ENCODE results near the gene CWC27.
A peak's percentile ranks its signal among the peaks of the same experiment; 100 is the strongest.

Gene CWC27, protein sequence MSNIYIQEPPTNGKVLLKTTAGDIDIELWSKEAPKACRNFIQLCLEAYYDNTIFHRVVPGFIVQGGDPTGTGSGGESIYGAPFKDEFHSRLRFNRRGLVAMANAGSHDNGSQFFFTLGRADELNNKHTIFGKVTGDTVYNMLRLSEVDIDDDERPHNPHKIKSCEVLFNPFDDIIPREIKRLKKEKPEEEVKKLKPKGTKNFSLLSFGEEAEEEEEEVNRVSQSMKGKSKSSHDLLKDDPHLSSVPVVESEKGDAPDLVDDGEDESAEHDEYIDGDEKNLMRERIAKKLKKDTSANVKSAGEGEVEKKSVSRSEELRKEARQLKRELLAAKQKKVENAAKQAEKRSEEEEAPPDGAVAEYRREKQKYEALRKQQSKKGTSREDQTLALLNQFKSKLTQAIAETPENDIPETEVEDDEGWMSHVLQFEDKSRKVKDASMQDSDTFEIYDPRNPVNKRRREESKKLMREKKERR

DNA sequence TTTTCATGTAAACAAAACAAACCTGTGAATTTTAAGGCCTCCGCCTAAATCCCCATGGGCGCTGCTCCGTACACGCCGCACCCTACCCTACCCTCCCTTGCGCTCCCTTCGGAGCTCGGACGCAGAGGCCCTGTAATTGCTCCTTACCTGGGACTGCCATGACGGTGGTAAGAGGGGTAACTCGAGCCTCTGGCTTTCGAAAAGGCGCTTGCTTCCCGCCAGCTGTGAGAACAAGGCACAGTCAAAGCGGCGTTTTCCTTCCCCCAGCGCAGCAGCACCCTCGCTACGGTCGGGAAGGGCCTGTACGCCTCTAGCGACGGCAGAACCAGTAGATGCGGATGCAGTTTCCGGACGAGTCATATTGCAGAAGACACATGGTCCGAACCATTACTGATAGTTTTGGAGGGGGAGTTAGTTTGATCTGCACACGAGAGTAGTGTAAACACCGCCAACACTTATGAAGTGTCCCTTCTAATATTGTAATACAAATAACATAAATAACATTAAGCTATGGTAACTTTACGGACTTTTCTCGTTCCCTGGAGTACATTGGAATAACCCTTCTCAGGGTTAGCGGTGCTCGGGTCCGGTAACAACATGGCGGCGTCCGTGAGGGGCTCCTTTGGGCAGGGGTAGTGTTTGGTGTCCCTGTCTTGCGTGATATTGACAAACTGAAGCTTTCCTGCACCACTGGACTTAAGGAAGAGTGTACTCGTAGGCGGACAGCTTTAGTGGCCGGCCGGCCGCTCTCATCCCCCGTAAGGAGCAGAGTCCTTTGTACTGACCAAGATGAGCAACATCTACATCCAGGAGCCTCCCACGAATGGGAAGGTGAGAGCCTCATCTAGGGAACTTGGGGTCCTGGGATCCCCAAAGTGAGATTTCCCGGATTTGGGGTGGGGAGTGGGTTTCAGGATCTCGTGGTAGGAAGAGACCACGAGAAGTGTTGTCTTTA, at the start of gene CWC27, which contains the start of gene SREK1IP1:
TSS of gene CWC27 (plus strand) at position 573 of the 955 bp plus-strand sequence. CDS start at position 790, 217 bp downstream.
TSS of gene SREK1IP1 (minus strand) at position 334 of the 955 bp plus-strand sequence. CDS start at position 160, 174 bp downstream.
- peak; percentile 69 for DNase-seq

DNA sequence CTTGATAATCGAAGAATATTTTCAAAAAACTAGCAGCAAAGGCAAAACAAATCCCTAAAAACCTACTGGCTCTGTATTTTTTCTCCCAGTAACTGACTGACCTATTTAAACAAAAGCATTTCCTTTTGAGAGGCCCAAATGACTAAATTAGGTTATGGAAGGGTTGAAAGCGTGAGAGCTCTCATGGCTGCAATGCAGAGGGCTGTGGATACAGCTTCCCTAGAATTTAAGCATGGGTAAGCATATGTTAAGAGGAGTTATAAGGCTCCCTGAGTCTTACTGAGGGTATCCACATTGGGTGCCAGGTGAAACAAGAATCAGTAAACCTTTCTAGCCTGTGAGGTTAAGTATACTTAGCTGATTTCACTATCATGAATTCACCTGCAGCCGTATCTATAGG, 46.1 kb upstream of the CWC27 start:
- DNase-seq = no peak

GRCh38 chr5:64727150-64727549, 41.6 kb upstream of the CWC27 start:
- DNase-seq = no peak

DNA sequence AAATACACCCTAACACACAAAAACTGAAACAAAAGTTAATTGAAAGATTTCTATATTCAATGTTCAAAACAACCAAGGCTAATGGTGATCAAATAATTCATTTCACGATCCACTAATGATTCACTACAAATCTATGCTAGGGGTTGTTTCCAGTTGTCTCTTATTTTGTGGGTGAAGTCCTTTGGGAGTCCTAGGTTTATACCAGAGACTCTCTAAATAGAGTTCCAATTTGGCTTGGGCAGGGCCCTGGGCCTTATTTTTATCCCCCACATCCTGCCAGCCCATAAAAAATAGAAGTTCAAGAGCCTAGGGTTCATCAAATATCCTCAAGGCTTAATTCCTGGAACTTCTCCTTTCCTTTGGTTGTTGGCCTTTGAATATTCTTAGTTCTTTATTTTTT, 26.3 kb upstream of the CWC27 start:
- DNase-seq = no peak

- no peak for DNase-seq
Observed at GRCh38 chr5:64742821-64743220, 25.9 kb upstream of the CWC27 start.

DNA sequence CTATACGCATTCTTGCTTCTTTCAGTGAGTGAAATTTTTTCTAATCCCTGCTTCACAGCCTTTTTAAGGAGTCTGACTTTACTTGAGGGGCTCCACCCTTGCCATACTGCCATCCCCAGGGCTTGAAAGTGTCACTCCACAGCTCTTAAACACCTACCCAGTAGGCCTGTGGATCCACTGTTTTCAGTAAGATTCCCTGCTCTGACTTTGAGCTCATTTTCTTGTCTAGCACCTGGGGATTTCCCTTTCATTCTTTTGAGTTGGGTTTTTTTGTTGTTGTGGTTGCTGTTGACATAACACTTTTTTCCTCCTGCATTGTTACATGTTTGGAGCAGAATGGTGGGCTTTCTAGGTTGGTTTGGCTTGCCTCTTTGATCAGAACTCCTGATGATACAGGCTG, 23.8 kb upstream of the CWC27 start:
- DNase-seq = no peak

DNA sequence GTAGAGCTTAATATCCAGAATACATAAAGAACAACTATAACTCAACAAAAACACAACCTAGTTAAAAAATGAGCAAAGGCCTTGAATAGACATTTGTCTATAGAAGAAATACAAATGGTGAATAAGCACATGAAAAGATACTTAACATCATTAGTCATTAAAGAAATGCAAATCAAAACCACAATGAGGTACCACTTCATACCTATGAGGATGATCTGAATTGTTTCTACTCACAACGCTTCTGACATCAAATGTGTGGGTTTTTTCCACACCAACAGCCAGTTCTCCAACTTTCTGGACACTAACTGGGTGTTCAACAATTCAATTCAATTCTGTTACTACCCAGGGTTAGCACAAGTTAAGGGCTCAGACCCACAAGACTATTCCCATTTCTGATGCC, 22.3 kb upstream of the CWC27 start:
- no peak for DNase-seq

DNA sequence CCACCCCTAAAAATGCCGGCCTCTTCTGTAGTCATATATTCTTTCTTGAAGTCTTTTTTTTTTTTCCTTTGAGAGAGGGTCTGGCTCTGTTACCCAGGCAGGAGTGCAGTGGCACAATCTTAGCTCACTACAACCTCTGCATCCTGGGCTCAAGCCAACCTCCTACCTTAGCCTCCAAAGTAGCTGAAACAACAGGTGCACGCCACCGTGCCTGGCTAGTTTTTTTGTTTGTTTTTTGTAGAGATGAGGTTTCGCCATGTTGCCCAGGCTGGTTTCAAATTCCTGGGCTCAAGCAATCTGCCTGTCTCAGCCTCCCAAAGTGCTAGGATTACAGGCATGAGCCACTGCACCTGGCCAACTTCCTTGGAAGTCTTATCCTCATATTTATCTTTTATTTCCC, 19.3 kb upstream of the CWC27 start:
- DNase-seq = no peak

- DNase-seq = no peak
Observed at GRCh38 chr5:64754066-64754465, 14.7 kb upstream of the CWC27 start.

DNA sequence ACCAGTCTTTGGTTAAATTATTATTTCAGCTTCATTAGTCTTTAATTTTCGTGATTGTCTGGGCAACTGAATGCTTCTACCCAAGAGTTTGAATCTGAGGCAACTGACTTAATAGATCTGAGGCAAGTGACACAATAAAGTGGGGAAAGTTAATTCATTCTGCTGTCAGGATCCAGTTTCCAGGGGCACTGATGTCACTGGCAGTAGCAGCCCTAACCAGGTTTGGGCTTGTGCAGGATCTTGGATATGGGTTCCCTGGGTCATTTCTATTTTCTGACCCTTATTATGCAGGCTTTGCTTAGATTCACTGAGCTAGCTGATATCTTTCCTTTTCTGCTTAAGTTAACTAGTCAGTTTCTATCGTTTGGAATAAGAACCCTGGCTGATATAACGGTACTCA, 9.8 kb upstream of the CWC27 start:
- no peak for DNase-seq

DNA sequence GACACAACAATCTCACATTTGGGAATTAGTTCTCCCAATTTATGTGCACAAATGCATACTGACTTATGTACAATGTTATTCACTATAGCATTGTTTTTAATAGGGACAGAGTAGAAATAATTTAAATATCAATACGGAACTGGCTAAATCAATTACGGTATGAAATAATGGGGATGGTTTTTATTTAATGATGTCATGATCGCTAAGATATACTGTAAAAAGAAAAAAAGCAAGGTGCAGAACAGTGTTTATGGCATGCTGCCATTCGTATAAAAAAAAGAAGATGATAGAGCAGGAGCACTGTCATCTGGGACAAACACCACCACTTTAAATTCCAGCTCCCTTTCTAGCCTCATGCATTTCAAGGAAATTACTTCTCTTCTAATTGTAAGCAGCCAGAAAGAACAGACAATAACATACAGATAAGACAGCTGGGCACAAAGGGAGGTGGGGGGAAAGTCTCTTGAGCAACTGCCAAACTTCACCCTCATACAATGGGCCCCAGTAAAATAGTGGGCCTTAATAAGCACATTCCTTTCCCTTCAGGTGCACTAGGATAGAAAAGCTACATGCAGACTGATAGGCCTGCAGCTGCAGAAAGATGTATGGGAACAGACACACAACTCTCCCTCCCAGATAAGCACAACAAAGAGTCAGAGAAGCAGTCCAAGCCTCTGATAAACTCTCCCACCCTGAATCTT, 8.6 kb upstream of the CWC27 start:
- DNase-seq = no peak

- no peak for DNase-seq
Observed at GRCh38 chr5:64763948-64764503, 4.7 kb upstream of the CWC27 start.

DNA sequence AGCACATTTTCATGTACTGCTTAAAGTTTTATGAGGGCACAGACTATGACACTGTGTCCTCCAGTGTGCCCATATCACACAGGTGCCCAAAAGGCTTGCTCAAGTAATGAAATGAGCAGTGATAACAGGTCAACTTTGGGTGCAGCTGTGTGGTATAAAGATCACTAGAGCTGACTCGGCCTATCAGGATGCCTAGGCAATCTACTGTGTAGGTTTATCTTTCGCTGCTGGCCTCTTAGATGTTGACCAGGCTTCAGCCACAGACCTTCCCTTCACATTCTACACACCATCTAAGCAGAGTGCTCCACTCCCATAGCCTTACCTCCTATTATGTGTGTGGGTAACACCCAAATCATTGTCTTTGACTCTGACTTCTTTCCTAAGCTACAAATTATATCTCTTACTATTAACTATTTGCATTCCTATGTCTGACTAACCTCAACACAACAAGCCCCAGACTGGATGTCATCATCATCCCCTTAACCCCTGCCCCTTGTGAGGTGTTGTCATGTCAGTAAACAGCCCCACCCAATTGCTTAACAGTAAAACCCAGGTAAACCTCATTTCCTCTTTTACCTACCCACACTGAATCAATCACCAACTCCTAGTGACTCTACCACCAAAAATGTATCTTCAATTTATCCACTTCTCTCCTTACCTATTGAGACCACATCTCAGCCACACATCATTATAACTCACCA, 2.8 kb upstream of the CWC27 start:
- no peak for DNase-seq

GRCh38 chr5:64766941-64767340, 1.8 kb upstream of the CWC27 start:
- DNase-seq = no peak

- no peak for DNase-seq
Observed at GRCh38 chr5:64767959-64768357, 772 bp upstream of the CWC27 start.

DNA sequence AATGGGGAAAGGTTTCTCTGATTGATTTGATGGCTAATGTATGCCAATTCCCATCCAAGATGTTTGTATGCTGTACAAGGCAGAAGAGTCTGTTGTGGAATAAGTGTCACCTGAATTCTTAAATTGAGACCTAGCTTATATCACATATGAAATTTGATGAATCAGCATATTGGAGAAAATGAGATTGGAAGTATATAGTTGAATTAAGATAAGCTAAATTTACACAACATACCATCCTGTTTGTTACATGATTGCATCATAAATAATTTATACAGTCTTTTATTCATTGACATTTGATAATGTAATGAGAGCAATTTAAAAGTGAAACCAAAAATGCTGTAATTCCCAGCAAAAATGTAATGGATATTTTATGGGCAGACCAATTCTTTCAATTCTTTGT, 1.1 kb downstream of the CWC27 start:
- DNase-seq = no peak

- DNase-seq = no peak
Observed at GRCh38 chr5:64771736-64772135, 3.0 kb downstream of the CWC27 start.

GRCh38 chr5:64773533-64773932, 4.8 kb downstream of the CWC27 start:
- DNase-seq = no peak

- no peak for DNase-seq
Observed at GRCh38 chr5:64775291-64775690, 6.6 kb downstream of the CWC27 start.

GRCh38 chr5:64784451-64785025, 15.8 kb downstream of the CWC27 start:
- DNase-seq = peak; percentile 28

GRCh38 chr5:64786372-64786771, 17.6 kb downstream of the CWC27 start:
- no peak for DNase-seq

DNA sequence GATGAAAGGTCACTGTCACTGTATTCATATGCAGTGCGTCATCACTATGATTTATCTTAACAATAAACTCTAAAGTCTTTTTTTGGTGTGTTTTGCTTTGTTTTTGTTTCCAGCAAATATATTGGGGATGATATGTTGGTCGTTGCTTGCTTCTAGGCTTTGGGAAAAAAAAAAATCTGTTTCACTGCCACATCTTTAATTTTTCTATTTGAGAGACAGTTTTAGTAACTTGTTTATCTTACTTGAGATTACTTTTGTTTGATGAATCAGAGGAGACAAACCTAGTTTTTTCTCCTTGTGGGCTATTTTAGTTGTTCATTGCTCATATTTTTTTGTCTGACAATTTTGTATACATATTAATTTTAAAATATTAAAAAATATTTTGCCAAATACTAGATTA, 19.4 kb downstream of the CWC27 start:
- DNase-seq = no peak

Data from NCI-H526 treated with DMSO at 0.1 percent for 48 hours (cell line).